ENCODE results near the gene TIMM22. TPM values are rescaled to one million over a fixed set of nuclear protein-coding genes. Genes with fewer than 3 reads are reported as not detected.

The TIMM22 gene
- total RNA-seq, 1 experiment from 2014 or later: 17.7 TPM

DNA sequence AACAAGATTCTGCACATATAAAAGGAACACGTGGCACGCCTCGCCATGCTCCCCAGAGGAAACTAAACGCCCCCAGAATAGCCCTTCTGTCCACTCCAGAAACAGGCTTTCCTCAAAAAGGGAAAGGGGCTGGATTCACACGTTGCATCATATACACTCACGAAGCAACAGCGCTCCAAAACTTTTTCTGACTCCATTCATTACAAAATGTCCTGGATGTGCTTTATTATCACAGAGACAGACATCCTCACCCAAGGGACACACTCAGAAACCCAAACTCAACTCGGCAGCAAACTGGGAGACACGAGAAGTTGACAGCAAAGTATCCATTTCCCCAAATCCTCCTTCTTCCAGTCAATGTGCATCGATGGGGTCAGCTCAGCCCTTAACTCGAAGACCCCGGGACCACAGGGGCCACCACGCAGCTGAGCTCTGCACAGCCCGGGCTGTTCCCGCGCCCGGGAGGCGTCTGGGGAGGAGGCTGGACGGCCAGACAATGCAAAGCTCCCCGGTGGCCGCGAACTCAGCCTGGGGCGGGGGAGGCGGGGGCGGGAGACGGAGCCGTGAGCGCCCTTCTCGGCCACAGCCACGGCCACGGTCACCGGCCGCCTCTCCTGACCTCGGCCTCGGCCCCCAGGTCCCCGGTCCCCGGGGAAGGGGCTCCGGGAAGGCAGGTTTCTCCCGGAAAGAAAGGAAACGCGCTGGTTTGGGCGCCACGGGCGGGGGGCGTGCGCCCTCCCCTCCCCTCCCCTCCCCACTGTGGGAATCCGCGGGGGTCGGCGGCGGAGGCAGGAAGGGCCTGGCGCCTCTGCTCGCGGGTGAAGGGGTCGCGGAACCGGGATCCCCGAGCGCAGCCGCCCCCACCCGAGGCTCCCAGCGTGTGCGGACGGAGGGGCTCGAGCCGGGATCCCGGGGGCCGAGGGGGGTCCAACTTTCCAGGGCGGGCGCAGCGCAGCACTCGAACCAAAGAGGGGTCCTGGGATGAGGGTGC lies 18.5 kb upstream of the TIMM22 start:
- no peaks in the 10 kb centered on the region for H3K9me2 ChIP-seq (replicated peaks; ENCODE audit: low read length)
- peak overlapping the region; percentile 79 for H3K4me3 ChIP-seq (ENCODE audit: low read length)
- H3K36me3 ChIP-seq (ENCODE audit: low read depth, low read length): no peaks in the 10 kb centered on the region
- H3F3A ChIP-seq (ENCODE audit: low read length, unreplicated experiment): no peaks in the 10 kb centered on the region
- BruUV-seq (replicated peaks): no TSS peak
- H3K9ac ChIP-seq (ENCODE audit: low read length): peak overlapping the region; percentile 73
- ATAC-seq: peak; percentile 16; the same call in 1 of the 2 replicates
- no peaks in the 10 kb centered on the region for H3K9me3 ChIP-seq (ENCODE audit: low read length)
- no peaks in the 10 kb centered on the region for H3K27me3 ChIP-seq (ENCODE audit: low read length)
- peak overlapping the region; percentile 90 for H3K4me2 ChIP-seq (ENCODE audit: low read length)
- H2AFZ ChIP-seq (ENCODE audit: low read length): peak overlapping the region; percentile 68
- POLR2A ChIA-PET (ENCODE audit: unreplicated experiment): no interaction called here
- H3K27ac ChIP-seq (ENCODE audit: low read length): peak overlapping the region; percentile 22
- peaks cover 15% of the 10 kb centered on the region for H3K4me1 ChIP-seq (ENCODE audit: insufficient read depth, low read length)
- peaks cover 43% of the 10 kb centered on the region for H3K79me2 ChIP-seq (ENCODE audit: low read length)
- CTCF ChIA-PET: interaction anchor here (0.5 kb wide), 1 partner anchor 182 kb away, joined by 4 read pairs; no protein-coding TSS in a partner anchor
- peak; percentile 20 for DNase-seq
- TF ChIP-seq, protein P1, sequence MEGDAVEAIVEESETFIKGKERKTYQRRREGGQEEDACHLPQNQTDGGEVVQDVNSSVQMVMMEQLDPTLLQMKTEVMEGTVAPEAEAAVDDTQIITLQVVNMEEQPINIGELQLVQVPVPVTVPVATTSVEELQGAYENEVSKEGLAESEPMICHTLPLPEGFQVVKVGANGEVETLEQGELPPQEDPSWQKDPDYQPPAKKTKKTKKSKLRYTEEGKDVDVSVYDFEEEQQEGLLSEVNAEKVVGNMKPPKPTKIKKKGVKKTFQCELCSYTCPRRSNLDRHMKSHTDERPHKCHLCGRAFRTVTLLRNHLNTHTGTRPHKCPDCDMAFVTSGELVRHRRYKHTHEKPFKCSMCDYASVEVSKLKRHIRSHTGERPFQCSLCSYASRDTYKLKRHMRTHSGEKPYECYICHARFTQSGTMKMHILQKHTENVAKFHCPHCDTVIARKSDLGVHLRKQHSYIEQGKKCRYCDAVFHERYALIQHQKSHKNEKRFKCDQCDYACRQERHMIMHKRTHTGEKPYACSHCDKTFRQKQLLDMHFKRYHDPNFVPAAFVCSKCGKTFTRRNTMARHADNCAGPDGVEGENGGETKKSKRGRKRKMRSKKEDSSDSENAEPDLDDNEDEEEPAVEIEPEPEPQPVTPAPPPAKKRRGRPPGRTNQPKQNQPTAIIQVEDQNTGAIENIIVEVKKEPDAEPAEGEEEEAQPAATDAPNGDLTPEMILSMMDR (conservative IDR thresholded peaks at IDR 0.05; ENCODE audit: low read depth, low read length): no peak
- TF ChIP-seq EZH2phosphoT487 (IDR thresholded peaks at IDR 0.05; ENCODE audit: borderline replicate concordance, low read length) (no peak), EZH2 (IDR thresholded peaks at IDR 0.05; ENCODE audit: low read length, unreplicated experiment) (no peak)
- intact Hi-C loops (cut with micrococcal nuclease): loop anchor here (10.0 kb wide), 1 partner anchor 54 kb away; no protein-coding TSS in a partner anchor
- H4K20me1 ChIP-seq (ENCODE audit: low read length): no peaks in the 10 kb centered on the region

DNA sequence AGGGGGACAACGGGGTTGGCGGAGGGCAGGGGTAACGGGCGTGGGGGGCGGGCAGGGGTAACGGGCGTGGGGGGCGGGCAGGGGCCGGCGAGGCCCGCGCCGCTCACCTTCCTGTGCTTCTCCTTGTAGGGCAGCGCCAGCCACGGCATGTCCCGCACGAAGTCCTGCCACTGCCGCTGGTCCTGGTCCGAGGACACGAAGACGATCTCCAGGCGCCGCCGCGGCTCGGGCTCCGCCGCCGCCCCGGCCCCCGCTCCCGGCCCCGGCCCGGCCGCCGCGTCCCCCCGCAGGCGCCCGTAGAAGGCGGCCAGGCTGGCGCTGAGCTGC lies 17.8 kb upstream of the TIMM22 start:
- H3K9ac ChIP-seq (ENCODE audit: low read length): peak overlapping the region; percentile 27; the same call in 1 of the 2 replicates
- no peaks in the 10 kb centered on the region for H4K20me1 ChIP-seq (ENCODE audit: low read length)
- no peaks in the 10 kb centered on the region for H3K9me3 ChIP-seq (ENCODE audit: low read length)
- intact Hi-C loops (cut with micrococcal nuclease): loop anchor here (10.0 kb wide), 1 partner anchor 54 kb away; no protein-coding TSS in a partner anchor
- H3K9me2 ChIP-seq (replicated peaks; ENCODE audit: low read length): no peaks in the 10 kb centered on the region
- peaks cover 43% of the 10 kb centered on the region for H3K79me2 ChIP-seq (ENCODE audit: low read length)
- no peaks in the 10 kb centered on the region for H3F3A ChIP-seq (ENCODE audit: low read length, unreplicated experiment)
- H3K4me1 ChIP-seq (ENCODE audit: insufficient read depth, low read length): peaks cover 11% of the 10 kb centered on the region; the same call in 1 of the 2 replicates
- ChIA-PET POLR2A (ENCODE audit: unreplicated experiment) (interaction anchor here (0.7 kb wide), 1 partner anchor 17 kb away, joined by 4 read pairs; no protein-coding TSS in a partner anchor), CTCF (interaction anchor here (1.0 kb wide), 2 partner anchors 100 to 184 kb away, joined by 3 to 12 read pairs; no protein-coding TSS in a partner anchor)
- TF ChIP-seq, protein P1 (conservative IDR thresholded peaks at IDR 0.05; ENCODE audit: low read depth, low read length): no peak
- TF ChIP-seq EZH2 (IDR thresholded peaks at IDR 0.05; ENCODE audit: low read length, unreplicated experiment) (no peak), EZH2phosphoT487 (IDR thresholded peaks at IDR 0.05; ENCODE audit: borderline replicate concordance, low read length) (no peak)
- H3K4me3 ChIP-seq (ENCODE audit: low read length): peak overlapping the region; percentile 67
- H3K4me2 ChIP-seq (ENCODE audit: low read length): peak overlapping the region; percentile 56; the same call in 1 of the 2 replicates
- DNase-seq (no peak), ATAC-seq (peak; percentile 60)
- H3K36me3 ChIP-seq (ENCODE audit: low read depth, low read length): no peaks in the 10 kb centered on the region
- no peak overlapping the region for H3K27ac ChIP-seq (ENCODE audit: low read length)
- no peak overlapping the region for H2AFZ ChIP-seq (ENCODE audit: low read length)
- H3K27me3 ChIP-seq (ENCODE audit: low read length): no peaks in the 10 kb centered on the region
- BruUV-seq (replicated peaks): no TSS peak
